ENCODE measurements around the gene ZBTB7C.

Gene ZBTB7C

GRCh38 chr18:48131042-48131441 is 278.1 kb downstream of the ZBTB7C start:
- Histone ChIP-seq H3K79me2 (ENCODE audit: insufficient read depth, low read length) (no peaks in the 10 kb centered on the region), H2AFZ (ENCODE audit: low read length) (no peak overlapping the region), H3K4me3 (ENCODE audit: low read length, poor library complexity, severe bottlenecking) (no peak overlapping the region), H3K9me2 (replicated peaks; ENCODE audit: low read depth, low read length) (no peaks in the 10 kb centered on the region), H3F3A (ENCODE audit: low read depth) (no peaks in the 10 kb centered on the region), H3K36me3 (ENCODE audit: insufficient read depth, low read length) (no peaks in the 10 kb centered on the region), H3K9ac (ENCODE audit: low read depth, low read length, poor library complexity, severe bottlenecking) (no peak overlapping the region), H3K4me2 (ENCODE audit: low read depth, low read length, poor library complexity, severe bottlenecking) (no peak overlapping the region), H3K4me1 (ENCODE audit: insufficient read depth, low read length, poor library complexity, severe bottlenecking) (no peaks in the 10 kb centered on the region), H3K9me3 (ENCODE audit: insufficient read depth, low read depth, low read length) (no peaks in the 10 kb centered on the region), H4K20me1 (ENCODE audit: insufficient read depth, low read length, poor library complexity, severe bottlenecking) (no peaks in the 10 kb centered on the region), H3K27me3 (ENCODE audit: insufficient read depth, low read length, poor library complexity, severe bottlenecking) (no peaks in the 10 kb centered on the region)
- no peak for TF ChIP-seq EZH2phosphoT487 (IDR thresholded peaks at IDR 0.05; ENCODE audit: borderline replicate concordance)
- no peak for TF ChIP-seq CTCF (conservative IDR thresholded peaks at IDR 0.05; ENCODE audit: low read length)

- no peak overlapping the region for H3K4me3 ChIP-seq (ENCODE audit: low read length, poor library complexity, severe bottlenecking)
- no peaks in the 10 kb centered on the region for H3K9me3 ChIP-seq (ENCODE audit: insufficient read depth, low read depth, low read length)
- H4K20me1 ChIP-seq (ENCODE audit: insufficient read depth, low read length, poor library complexity, severe bottlenecking), result no peaks in the 10 kb centered on the region
- no peaks in the 10 kb centered on the region for H3K9me2 ChIP-seq (replicated peaks; ENCODE audit: low read depth, low read length)
- TF ChIP-seq CTCF (conservative IDR thresholded peaks at IDR 0.05; ENCODE audit: low read length) (no peak), EZH2phosphoT487 (IDR thresholded peaks at IDR 0.05; ENCODE audit: borderline replicate concordance) (no peak)
- no peak overlapping the region for H2AFZ ChIP-seq (ENCODE audit: low read length)
- no peaks in the 10 kb centered on the region for H3K4me1 ChIP-seq (ENCODE audit: insufficient read depth, low read length, poor library complexity, severe bottlenecking)
- H3K79me2 ChIP-seq (ENCODE audit: insufficient read depth, low read length), result no peaks in the 10 kb centered on the region
- no peaks in the 10 kb centered on the region for H3F3A ChIP-seq (ENCODE audit: low read depth)
- H3K36me3 ChIP-seq (ENCODE audit: insufficient read depth, low read length), result no peaks in the 10 kb centered on the region
- no peak overlapping the region for H3K4me2 ChIP-seq (ENCODE audit: low read depth, low read length, poor library complexity, severe bottlenecking)
- H3K9ac ChIP-seq (ENCODE audit: low read depth, low read length, poor library complexity, severe bottlenecking), result no peak overlapping the region
- H3K27me3 ChIP-seq (ENCODE audit: insufficient read depth, low read length, poor library complexity, severe bottlenecking), result no peaks in the 10 kb centered on the region
Observed at GRCh38 chr18:48129621-48130082, 279.5 kb downstream of the ZBTB7C start.

GRCh38 chr18:48127606-48128005 is 281.6 kb downstream of the ZBTB7C start:
- no peaks in the 10 kb centered on the region for H3F3A ChIP-seq (ENCODE audit: low read depth)
- no peaks in the 10 kb centered on the region for H3K27me3 ChIP-seq (ENCODE audit: insufficient read depth, low read length, poor library complexity, severe bottlenecking)

More at GRCh38 chr18:48127606-48128005, 281.6 kb downstream of the ZBTB7C start:
- TF ChIP-seq CTCF (conservative IDR thresholded peaks at IDR 0.05; ENCODE audit: low read length), result no peak
- TF ChIP-seq EZH2phosphoT487 (IDR thresholded peaks at IDR 0.05; ENCODE audit: borderline replicate concordance), result no peak
- Histone ChIP-seq H3K4me2 (ENCODE audit: low read depth, low read length, poor library complexity, severe bottlenecking) (no peak overlapping the region), H3K4me1 (ENCODE audit: insufficient read depth, low read length, poor library complexity, severe bottlenecking) (no peaks in the 10 kb centered on the region), H3K9me2 (replicated peaks; ENCODE audit: low read depth, low read length) (no peaks in the 10 kb centered on the region), H2AFZ (ENCODE audit: low read length) (no peak overlapping the region), H3K9me3 (ENCODE audit: insufficient read depth, low read depth, low read length) (no peaks in the 10 kb centered on the region), H3K9ac (ENCODE audit: low read depth, low read length, poor library complexity, severe bottlenecking) (no peak overlapping the region), H3K36me3 (ENCODE audit: insufficient read depth, low read length) (no peaks in the 10 kb centered on the region), H3K4me3 (ENCODE audit: low read length, poor library complexity, severe bottlenecking) (no peak overlapping the region), H4K20me1 (ENCODE audit: insufficient read depth, low read length, poor library complexity, severe bottlenecking) (no peaks in the 10 kb centered on the region), H3K79me2 (ENCODE audit: insufficient read depth, low read length) (no peaks in the 10 kb centered on the region)

Measured in Loucy (cell line).